ENCODE measurements around the gene EPHB1. TPM values are rescaled to one million over a fixed set of nuclear protein-coding genes. Genes with fewer than 3 reads are reported as not detected.

The EPHB1 gene
- total RNA-seq, 1 donor from 2014 or later: 3.0 TPM

DNA sequence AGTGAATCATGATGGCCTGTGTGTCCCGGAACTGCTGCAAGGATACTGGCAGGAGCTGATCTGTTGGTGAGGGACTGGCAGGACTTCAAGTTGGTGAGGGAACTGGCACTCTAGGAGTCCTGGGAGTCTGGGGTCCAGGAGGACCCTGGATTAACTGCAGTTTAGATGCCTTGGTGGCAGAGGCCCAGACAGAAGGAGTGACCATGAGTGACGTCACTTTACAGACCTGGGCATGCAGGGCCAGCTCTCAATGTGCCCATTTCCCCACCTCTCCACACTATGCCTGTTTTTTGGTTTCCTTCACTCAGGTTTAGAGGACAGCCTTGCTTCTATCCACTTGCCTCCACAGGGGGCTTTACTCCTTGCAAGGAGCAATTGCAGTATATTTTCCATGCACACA, 154.1 kb downstream of the EPHB1 start:
- no peaks in the 10 kb centered on the region for H3K9me3 ChIP-seq
- intact Hi-C loops (cut with DNase I): no loop called here
- H3K27me3 ChIP-seq (ENCODE audit: low read depth): no peaks in the 10 kb centered on the region
- no peak overlapping the region for H3K4me3 ChIP-seq
- no peak for ATAC-seq
- H3K27ac ChIP-seq: no peak overlapping the region
- TF ChIP-seq, protein P1, sequence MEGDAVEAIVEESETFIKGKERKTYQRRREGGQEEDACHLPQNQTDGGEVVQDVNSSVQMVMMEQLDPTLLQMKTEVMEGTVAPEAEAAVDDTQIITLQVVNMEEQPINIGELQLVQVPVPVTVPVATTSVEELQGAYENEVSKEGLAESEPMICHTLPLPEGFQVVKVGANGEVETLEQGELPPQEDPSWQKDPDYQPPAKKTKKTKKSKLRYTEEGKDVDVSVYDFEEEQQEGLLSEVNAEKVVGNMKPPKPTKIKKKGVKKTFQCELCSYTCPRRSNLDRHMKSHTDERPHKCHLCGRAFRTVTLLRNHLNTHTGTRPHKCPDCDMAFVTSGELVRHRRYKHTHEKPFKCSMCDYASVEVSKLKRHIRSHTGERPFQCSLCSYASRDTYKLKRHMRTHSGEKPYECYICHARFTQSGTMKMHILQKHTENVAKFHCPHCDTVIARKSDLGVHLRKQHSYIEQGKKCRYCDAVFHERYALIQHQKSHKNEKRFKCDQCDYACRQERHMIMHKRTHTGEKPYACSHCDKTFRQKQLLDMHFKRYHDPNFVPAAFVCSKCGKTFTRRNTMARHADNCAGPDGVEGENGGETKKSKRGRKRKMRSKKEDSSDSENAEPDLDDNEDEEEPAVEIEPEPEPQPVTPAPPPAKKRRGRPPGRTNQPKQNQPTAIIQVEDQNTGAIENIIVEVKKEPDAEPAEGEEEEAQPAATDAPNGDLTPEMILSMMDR (IDR thresholded peaks at IDR 0.05): no peak
- no peaks in the 10 kb centered on the region for H3K4me1 ChIP-seq
- no peaks in the 10 kb centered on the region for H3K36me3 ChIP-seq
- DNase-seq: no peak

DNA sequence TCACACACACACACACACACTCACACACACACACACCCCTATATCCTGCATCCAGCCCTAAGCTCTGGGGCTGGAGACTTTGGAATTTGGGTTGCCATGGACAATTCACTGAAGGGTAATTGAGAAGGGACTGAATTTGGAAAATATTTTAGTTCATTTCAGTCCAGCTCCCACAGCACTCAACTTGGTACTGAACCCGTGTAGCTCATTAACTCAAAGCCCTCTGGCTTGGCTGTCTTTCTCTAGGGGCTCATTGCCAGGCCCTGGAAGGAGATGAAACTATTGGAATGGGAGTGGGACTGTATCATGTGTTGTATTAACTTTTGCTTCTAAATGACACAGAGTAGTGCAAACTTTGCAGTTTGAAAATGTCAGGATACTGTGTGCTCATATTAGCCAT, 157.3 kb downstream of the EPHB1 start:
- DNase-seq: no peak
- no peak overlapping the region for H3K4me3 ChIP-seq
- ATAC-seq: no peak
- intact Hi-C loops (cut with DNase I): no loop called here
- no peak overlapping the region for H3K27ac ChIP-seq
- TF ChIP-seq, protein P1 (IDR thresholded peaks at IDR 0.05): no peak
- no peaks in the 10 kb centered on the region for H3K4me1 ChIP-seq
- no peaks in the 10 kb centered on the region for H3K36me3 ChIP-seq
- H3K9me3 ChIP-seq: no peaks in the 10 kb centered on the region
- H3K27me3 ChIP-seq (ENCODE audit: low read depth): no peaks in the 10 kb centered on the region

DNA sequence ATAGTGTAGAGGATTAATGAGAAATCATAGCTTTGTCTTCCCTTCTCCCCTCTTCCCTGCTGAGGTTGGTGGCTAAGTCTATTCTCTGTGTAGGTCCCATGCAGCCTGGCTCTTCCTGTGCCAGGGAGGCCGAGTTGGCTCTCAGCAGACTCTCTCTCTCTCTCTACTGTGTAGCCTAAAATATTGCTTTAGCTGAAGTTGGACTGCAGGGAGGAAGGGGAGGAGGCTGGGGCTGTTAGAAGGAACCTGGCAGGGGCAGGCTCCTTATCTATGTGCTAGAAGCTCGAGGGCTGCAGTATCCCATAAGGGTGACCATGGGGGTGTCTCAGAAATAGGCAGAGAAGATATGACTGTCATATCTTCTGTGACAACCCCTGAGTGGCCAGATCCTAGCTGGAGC, 160.8 kb downstream of the EPHB1 start:
- Histone ChIP-seq H3K27ac (no peak overlapping the region), H3K4me3 (no peak overlapping the region), H3K9me3 (no peaks in the 10 kb centered on the region), H3K27me3 (ENCODE audit: low read depth) (no peaks in the 10 kb centered on the region), H3K4me1 (no peaks in the 10 kb centered on the region), H3K36me3 (no peaks in the 10 kb centered on the region)
- intact Hi-C loops (cut with DNase I): no loop called here
- ATAC-seq: no peak
- DNase-seq: no peak
- TF ChIP-seq, protein P1 (IDR thresholded peaks at IDR 0.05): no peak

DNA sequence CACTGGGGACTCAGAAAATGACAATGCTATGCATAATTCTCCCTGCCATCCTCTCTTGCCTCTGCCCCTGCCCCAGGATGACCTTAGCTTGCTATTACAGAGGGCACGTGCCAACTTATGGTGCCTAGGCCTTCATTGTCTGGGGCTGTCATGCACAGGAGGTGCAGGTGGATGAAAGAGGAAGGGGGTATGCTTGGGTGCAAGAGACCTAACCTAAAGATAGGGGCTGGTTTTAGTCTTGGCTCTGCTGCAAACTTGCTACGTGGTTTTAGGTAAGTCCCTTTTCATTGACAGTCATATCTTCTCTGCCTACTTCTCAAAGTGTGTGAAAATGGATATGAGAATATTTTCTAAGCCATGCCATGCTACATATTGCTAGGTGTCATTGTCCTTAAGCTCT, 161.3 kb downstream of the EPHB1 start:
- Histone ChIP-seq H3K36me3 (no peaks in the 10 kb centered on the region), H3K27me3 (ENCODE audit: low read depth) (no peaks in the 10 kb centered on the region), H3K9me3 (no peaks in the 10 kb centered on the region), H3K4me1 (no peaks in the 10 kb centered on the region), H3K4me3 (no peak overlapping the region), H3K27ac (no peak overlapping the region)
- intact Hi-C loops (cut with DNase I): no loop called here
- DNase-seq (no peak), ATAC-seq (no peak)
- TF ChIP-seq, protein P1 (IDR thresholded peaks at IDR 0.05): no peak

DNA sequence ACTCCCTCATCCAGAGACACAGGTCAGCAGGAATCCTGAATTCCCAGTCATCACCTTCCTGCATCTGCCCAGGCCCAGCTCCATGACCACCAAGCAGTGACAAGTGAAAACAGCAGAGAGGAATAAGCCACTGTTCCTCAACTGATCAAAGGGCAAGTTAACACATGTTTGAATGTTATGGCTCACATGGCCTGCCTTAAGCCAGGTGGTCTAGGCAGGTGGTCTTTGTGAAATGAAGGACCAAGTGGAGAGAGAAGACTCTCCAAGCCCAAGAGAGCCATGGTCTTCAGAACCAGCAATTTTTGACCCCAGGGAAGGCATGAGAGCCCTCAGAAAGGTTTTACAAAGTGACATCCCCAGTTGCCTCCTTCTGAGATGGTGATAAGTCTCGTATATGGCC, 161.8 kb downstream of the EPHB1 start:
- intact Hi-C loops (cut with DNase I): no loop called here
- Histone ChIP-seq H3K27me3 (ENCODE audit: low read depth) (no peaks in the 10 kb centered on the region), H3K9me3 (no peaks in the 10 kb centered on the region), H3K4me1 (no peaks in the 10 kb centered on the region), H3K36me3 (no peaks in the 10 kb centered on the region), H3K27ac (no peak overlapping the region), H3K4me3 (no peak overlapping the region)
- DNase-seq (no peak), ATAC-seq (no peak)
- TF ChIP-seq, protein P1 (IDR thresholded peaks at IDR 0.05): no peak

DNA sequence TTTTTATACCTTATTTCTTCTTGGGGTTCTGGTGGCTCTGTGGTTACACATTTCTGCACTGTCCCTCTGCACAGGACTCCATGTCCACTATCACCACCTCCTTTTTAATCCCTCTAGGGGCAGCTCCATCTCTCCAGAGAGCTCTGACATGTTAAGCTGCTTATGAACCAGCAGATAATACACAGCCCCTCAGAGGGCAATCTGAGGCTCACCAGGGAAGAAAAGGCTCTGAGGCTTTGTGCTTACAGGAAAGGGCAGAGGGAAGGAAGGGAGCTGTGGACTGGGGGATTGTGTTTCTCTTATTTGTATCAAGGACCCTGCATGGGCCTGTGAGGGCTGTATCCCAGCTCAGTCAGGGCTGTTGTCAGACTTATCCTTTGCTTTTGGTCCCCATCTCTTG, 164.5 kb downstream of the EPHB1 start:
- intact Hi-C loops (cut with DNase I): no loop called here
- DNase-seq: no peak
- H3K9me3 ChIP-seq: no peaks in the 10 kb centered on the region
- H3K36me3 ChIP-seq: no peaks in the 10 kb centered on the region
- TF ChIP-seq, protein P1 (IDR thresholded peaks at IDR 0.05): no peak
- no peak for ATAC-seq
- no peak overlapping the region for H3K4me3 ChIP-seq
- H3K4me1 ChIP-seq: no peaks in the 10 kb centered on the region
- no peaks in the 10 kb centered on the region for H3K27me3 ChIP-seq (ENCODE audit: low read depth)
- no peak overlapping the region for H3K27ac ChIP-seq

Measured in lower lobe of right lung (tissue), 2 donors.